ENCODE data around the gene LRRC23.
"Not testable (repeated sequence)": the region's sequence is repeated elsewhere in the genome, so short reads cannot be mapped to it uniquely, and the experiment has no call there.

LRRC23 gene

DNA sequence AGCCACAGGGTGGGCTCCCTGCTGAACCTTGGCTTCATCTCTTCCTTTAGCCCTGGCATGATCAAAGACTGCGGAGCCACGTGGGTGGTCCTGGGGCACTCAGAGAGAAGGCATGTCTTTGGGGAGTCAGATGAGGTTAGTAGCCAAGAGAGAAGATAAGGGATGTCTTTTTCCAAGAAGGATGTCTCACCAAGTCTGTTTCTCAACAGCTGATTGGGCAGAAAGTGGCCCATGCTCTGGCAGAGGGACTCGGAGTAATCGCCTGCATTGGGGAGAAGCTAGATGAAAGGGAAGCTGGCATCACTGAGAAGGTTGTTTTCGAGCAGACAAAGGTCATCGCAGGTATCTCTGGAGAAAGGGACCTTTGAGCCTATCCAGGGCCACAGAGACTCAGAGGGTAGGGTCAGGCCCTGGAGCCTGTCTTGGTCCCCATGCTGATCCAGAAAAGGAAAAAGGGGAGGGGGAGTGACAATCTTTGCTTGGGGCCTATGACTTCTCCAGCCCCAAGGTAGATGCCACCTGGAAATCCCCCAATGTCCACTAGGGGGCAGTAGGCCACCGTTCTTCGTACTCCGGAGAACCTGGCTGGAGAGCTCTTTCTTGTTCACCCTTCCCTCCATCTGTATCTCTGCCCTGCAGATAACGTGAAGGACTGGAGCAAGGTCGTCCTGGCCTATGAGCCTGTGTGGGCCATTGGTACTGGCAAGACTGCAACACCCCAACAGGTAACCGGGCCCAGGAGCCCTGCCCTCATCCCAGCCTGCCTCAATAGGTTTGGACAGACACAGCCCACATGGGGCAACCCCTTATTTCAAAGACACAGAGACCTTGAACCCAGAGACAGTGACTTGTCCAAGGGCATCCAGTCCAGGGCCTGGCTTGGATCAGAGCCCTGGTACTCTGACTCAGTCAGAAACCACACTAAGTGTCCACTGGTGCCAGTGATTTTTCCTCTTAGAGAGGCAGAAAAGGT, 35.3 kb upstream of the LRRC23 start:
- Mint-ChIP-seq H3K27me3 (no peaks in the 10 kb centered on the region), H3K4me1 (peaks cover 73% of the 10 kb centered on the region), H3K27ac (peak overlapping the region; percentile 4 to 70), H3K4me3 (peak overlapping the region; percentile 96), H3K9me3 (no peaks in the 10 kb centered on the region)
- ATAC-seq (no peak), DNase-seq (peak; percentile 82 to 84)

DNA sequence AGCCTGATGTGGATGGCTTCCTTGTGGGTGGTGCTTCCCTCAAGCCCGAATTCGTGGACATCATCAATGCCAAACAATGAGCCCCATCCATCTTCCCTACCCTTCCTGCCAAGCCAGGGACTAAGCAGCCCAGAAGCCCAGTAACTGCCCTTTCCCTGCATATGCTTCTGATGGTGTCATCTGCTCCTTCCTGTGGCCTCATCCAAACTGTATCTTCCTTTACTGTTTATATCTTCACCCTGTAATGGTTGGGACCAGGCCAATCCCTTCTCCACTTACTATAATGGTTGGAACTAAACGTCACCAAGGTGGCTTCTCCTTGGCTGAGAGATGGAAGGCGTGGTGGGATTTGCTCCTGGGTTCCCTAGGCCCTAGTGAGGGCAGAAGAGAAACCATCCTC, 34.3 kb upstream of the LRRC23 start:
- H3K27ac Mint-ChIP-seq, H3K27me3 Mint-ChIP-seq, DNase-seq, ATAC-seq, H3K9me3 Mint-ChIP-seq: not testable (repeated sequence)
- Mint-ChIP-seq H3K4me1 (peaks cover 79% of the 10 kb centered on the region), H3K4me3 (peak overlapping the region; percentile 31 to 39)

DNA sequence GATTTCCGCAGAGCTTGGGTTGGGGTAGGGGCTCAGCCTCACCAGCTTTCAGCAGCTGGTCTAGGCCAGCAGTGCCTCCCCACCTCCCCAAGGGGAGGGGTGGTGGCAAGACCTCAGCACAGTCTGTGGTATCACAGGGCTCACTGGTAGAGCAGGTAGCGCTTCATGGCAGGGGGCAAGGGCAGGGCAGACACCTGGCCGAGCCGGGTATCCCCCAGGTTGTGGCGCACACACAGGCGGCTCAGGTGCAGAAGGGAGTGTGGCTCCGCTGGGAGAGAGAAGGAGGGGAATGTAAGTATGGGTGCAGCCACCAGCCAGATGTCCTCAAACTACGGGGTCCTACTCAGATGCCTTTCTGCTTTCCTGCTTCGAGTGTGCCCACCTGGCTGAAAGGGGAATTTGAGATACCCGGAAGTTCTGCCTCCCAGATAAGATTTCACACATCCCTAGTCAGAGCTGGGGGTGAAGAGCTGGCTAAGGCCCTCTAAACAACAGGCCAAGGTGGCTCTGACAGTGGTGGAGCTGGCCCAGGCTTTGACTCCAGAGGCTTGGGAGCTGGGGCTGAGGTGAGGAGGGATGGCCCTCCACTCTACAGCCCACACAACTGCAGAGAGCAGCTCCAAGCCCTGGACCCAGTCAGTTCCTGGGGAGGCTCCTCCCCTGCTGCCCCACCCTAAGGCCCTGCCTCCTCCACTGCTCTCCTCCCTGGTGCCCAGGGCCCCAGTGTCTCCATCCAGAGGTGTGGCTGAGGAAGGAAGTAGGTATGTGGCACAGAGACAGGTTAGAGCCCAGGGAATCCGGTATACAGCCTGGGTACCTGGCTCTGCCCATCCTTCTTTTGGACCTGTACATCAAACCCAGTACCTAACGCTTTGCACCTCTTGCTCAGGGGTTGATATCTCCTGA, 33.3 kb upstream of the LRRC23 start:
- no peaks in the 10 kb centered on the region for H3K27me3 Mint-ChIP-seq
- peak overlapping the region; percentile 93 to 97 for H3K4me3 Mint-ChIP-seq
- DNase-seq (peak in 1 of 2 donors; percentile 41), ATAC-seq (no peak)
- H3K27ac Mint-ChIP-seq: peak overlapping the region; percentile 85 to 93
- peaks cover 77% of the 10 kb centered on the region for H3K4me1 Mint-ChIP-seq
- H3K9me3 Mint-ChIP-seq: no peaks in the 10 kb centered on the region

DNA sequence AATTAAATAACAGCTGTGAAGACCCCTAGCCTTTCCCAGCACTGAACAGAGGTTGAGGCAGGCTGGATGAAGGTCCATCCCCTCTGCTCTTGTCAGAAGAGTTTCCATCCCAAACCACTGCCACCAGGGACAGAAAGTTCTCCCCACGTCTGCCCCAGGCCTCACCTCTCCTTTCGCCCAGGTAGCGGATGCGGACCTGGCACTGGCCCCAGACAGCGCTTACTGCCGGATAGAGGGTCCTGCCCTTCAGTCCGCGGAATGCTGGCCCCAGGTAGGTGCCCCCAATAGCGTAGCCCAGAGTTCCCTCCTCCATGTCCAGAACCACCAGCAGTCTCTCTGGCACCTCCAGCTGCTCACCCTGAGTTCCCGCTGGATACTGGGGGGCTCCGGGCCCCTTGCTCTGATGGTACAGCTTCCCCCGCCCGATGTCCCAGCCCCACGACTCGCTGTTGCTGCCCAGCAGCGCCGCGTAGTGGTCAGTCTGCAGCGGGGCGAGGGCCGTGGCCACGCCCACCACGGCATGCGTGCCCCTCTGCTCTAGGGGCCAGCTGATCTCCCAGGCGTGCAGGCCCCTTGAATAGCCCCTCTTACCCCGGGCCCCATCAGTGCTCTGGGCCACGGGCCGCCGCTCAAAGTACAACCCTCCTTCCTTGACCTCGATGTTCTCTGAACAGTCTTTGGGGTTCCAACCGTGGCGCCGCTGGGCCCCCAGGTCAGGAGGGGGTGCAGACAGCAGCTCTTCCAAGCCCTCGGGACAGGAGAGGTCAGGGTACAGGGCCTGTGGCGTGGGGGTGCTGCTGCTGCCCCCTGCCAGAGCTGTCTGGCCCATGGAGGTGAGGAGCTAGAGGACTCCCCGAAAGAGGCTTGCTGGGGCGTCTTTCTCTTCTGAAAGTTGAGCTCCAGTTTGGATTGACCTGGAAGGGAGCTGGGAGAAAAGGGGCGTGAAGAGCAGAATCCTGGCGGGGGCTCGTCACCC, 32.3 kb upstream of the LRRC23 start:
- H3K27me3 Mint-ChIP-seq: no peaks in the 10 kb centered on the region
- H3K9me3 Mint-ChIP-seq: no peaks in the 10 kb centered on the region
- H3K4me3 Mint-ChIP-seq: peak overlapping the region; percentile 93 to 97
- ATAC-seq (peak; percentile 48), DNase-seq (peak; percentile 89 to 90)
- peaks cover 70% of the 10 kb centered on the region for H3K4me1 Mint-ChIP-seq
- peak overlapping the region; percentile 93 to 94 for H3K27ac Mint-ChIP-seq

DNA sequence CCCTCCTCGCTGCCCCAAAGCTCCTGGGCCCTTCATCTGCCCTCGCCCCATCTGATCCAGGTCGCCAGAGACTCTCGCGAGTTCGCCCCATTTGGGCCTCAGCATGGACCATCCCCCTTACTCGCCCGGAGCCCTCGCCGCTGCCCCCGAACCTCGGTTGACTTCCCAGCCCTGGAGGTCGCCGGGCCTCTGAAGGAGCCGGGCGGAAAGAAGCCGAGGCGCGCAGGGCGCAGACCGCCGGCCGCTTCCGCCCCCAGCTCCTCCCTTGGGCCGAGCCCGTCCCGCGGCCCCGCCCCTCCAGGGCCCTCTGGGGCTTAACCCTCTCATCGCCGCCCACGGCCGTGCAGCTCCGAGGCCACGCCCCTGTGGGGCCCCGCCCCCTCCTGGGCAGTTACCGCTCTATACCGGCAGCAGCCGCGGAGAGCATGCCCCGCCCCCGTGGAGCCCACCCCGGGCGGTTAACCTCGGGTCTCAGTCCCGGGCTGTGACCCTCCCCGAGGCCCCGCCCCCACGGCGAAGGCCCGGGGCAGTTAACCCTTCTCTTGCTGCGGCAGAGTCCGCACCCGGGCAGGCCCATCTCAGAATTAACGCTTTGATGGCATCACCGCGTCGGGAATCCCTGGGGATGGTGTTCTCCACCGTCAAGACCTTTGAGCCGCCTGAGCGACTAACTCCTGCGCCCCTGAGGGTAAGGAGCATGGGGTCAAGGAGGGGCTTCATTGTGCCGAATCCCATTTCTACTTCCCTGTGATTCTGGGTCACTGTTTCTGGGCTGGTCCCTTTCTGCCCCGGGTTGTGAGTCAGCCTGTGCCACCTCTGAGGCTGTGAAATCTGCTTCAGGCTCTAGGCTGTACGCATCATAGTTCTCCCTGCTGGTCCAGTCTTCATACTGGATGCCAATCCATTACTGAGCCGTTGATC, 31.3 kb upstream of the LRRC23 start, which contains the start of gene SPSB2:
Gene SPSB2, minus strand, starts transcription at position 210 of the 921 bp plus-strand sequence. CDS start 402 bp downstream, outside the sequence.
- H3K4me3 Mint-ChIP-seq: peak within 1 kb of the TSS; percentile 93 to 97
- peaks cover 68% of the 10 kb centered on the region for H3K4me1 Mint-ChIP-seq
- DNase-seq: peak; percentile 99

DNA sequence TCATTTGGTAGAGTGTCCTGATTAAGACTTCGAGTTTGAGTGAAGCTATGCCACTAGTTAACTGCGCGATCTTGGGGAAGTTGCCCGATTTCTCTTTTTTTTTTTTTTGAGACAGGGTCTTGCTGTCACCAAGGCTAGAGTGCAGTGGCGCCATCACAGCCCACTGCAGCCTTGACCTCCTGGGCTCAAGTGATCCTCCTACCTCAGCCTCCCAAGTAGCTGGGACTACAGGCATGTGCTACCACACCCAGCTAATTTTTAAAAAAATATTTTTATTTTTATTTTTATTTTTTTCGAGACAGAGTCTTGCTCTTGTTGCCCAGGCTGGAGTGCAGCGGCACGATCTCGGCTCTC, 30.6 kb upstream of the LRRC23 start:
- DNase-seq, ATAC-seq, H3K27me3 Mint-ChIP-seq, H3K9me3 Mint-ChIP-seq: not testable (repeated sequence)
- Mint-ChIP-seq H3K4me1 (peaks cover 62% of the 10 kb centered on the region), H3K27ac (peak overlapping the region; percentile 61 to 96), H3K4me3 (peak overlapping the region; percentile 93 to 97)

More for the DNA sequence above, 31.3 kb upstream of the LRRC23 start, which contains the start of gene SPSB2:
- Mint-ChIP-seq H3K9me3 (no peaks in the 10 kb centered on the region), H3K27ac (peak within 1 kb of the TSS; percentile 93 to 96), H3K27me3 (no peaks in the 10 kb centered on the region)
- ATAC-seq: peak; percentile 90

DNA sequence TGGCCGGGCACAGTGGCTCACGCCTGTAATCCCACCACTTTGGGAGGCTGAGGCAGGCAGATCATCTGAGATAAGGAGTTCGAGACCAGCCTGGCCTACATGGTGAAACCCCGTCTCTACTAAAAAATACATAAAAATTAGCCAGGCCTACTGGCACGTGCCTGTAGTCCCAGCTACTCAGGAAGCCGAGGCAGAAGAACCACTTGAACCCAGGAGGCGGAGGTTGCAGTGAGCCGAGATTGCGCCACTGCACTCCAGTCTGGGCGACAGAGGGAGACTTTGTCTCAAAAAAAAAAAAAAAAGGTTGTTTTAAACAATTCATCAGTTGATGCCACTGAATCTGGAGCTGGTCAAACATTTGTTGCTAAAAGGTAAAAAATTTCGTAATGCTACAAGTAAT, 24.8 kb upstream of the LRRC23 start:
- H3K9me3 Mint-ChIP-seq, H3K27me3 Mint-ChIP-seq, H3K27ac Mint-ChIP-seq, DNase-seq, H3K4me3 Mint-ChIP-seq, ATAC-seq, H3K4me1 Mint-ChIP-seq: not testable (repeated sequence)

DNA sequence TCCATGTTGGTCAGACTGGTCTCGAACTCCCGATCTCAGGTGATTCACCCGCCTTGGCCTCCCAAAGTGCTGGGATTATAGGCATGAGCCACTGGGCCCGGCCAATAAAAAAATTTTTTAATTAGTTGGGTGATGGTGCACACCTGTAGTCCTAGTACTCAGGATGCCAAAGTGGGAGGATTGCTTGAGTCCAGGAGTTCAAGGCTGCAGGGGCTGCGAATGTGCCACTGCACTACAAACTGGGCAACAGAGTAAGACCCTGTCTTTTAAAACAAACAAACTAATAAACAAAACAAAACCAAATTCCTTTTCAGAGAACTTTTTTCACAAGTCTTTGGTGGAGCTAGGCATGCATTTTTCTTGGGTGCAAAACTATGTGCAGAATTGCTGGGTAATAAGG, 21.4 kb upstream of the LRRC23 start:
- no peak overlapping the region for H3K4me3 Mint-ChIP-seq

DNA sequence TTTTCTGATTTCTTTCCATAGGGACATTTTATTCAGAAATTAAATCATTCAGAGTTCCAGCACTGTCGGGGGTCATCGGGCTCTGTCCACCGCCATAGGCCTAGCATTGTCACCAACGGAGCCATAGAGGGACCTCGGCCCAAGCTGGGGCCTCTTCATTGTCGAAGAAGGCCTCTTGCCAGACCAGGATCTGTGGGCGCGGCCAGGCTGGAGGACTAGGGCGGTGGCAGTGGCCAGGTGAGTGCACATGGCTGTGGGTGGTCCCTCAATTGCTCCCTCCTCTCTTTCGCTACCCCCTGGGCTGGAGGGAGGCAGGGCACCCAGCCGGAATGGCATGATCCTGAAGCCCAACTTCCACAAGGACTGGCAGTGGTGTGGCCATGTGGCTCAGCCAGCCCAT, 20.9 kb upstream of the LRRC23 start:
- no peaks in the 10 kb centered on the region for H3K4me1 Mint-ChIP-seq
- H3K27me3 Mint-ChIP-seq: no peaks in the 10 kb centered on the region
- H3K27ac Mint-ChIP-seq: no peak overlapping the region
- no peaks in the 10 kb centered on the region for H3K9me3 Mint-ChIP-seq
- DNase-seq (no peak), ATAC-seq (no peak)
- no peak overlapping the region for H3K4me3 Mint-ChIP-seq

More for the DNA sequence above, 21.4 kb upstream of the LRRC23 start:
- no peak for ATAC-seq
- no peak for DNase-seq
- Mint-ChIP-seq H3K4me1 (no peaks in the 10 kb centered on the region), H3K27me3 (no peaks in the 10 kb centered on the region), H3K9me3 (no peaks in the 10 kb centered on the region), H3K27ac (no peak overlapping the region)

DNA sequence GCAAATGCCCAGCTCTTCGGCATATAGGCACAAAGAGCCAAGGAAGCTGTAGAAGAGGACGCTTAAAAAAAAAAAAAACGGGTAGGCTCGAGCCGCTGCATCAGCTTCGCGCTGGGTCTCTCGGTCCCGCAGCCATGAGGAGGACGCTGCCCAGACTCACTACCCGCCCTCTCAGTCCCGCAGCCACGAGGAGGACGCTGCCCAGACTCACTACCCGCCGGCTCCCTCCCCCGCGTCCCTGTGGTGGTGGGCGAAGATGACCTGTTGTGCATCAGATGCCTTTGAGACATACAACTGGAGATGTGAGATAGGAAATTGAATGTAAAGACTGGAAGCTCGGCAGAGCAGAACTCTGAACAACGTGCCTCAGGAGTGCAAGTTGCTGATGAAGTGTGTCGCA, 20.1 kb upstream of the LRRC23 start:
- DNase-seq: no peak

DNA sequence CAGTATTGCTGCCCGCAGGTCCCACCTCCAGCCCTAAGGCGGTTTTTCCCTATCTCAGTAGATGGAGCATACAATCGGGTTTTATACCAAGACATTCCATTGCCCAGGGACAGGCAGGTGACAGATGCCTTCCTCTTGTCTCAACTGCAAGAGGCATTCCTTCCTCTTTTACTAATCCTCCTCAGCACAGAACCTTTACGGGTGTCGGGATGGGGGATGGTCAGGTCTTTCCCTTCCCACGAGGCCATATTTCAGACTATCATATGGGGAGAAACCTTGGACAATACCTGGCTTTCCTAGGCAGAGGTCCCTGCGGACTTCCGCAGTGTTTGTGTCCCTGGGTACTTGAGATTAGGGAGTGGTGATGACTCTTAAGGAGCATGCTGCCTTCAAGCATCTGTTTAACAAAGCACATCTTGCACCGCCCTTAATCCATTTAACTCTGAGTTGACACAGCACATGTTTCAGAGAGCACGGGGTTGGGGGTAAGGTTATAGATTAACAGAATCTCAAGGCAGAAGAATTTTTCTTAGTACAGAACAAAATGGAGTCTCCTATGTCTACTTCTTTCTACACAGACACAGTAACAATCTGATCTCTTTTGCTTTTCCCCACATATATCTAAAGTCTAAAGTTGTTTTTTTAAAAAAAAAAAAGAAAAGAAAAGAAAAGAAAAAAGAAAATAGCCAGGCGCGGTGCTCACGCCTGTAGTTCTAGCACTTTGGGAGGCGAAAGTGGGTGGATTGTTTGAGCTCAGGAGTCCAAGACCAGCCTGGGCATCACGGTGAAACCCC, 18.2 kb upstream of the LRRC23 start:
- not testable (repeated sequence) for H3K27ac Mint-ChIP-seq, DNase-seq, H3K27me3 Mint-ChIP-seq, H3K9me3 Mint-ChIP-seq, H3K4me3 Mint-ChIP-seq, ATAC-seq
- H3K4me1 Mint-ChIP-seq: peaks cover 16% of the 10 kb centered on the region

More for the DNA sequence above, 20.1 kb upstream of the LRRC23 start:
- Mint-ChIP-seq H3K27me3 (no peaks in the 10 kb centered on the region), H3K4me3 (no peak overlapping the region), H3K27ac (no peak overlapping the region), H3K9me3 (no peaks in the 10 kb centered on the region), H3K4me1 (no peaks in the 10 kb centered on the region)
- no peak for ATAC-seq

DNA sequence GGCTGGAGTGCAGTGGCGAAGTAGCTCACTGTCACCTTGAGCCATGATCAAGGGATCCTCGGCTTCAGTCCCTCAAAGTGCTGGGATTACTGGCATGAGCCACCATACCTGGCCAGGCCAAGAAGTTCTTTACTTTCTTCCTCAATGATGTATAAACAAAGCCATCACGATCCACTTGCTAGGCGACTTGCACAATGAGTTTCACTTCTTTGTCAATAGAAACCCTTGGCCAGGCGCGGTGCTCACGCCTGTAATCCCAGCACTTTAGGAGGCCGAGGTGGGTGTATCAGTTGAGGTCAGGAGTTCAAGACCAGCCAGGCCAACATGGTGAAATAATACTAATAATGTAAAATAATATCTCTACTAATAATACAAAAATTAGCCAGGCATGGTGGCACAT, 17.2 kb upstream of the LRRC23 start:
- Mint-ChIP-seq H3K27ac (no peak overlapping the region), H3K4me1 (peaks cover 26% of the 10 kb centered on the region), H3K4me3 (no peak overlapping the region), H3K9me3 (no peaks in the 10 kb centered on the region), H3K27me3 (no peaks in the 10 kb centered on the region)
- no peak for ATAC-seq
- no peak for DNase-seq

DNA sequence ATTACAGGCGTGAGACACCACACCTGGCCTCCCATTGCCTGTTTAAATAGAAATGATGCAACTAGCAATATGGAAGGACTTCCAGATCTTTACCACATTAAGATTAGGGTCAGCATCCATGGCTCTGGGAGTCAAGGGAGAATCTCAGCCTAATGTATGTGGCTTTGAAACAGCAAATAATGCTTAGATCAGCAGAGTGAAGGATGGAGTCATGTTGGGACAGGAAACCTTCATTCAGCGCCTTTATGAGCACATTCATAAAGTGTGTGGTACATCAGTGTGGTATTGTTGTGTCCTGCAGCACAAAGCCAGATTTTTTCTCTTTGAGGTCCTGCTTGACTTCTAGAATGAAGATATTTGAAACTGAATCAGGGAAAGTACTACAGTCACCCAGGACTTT, 16.3 kb upstream of the LRRC23 start:
- H3K9me3 Mint-ChIP-seq: no peaks in the 10 kb centered on the region
- no peak for ATAC-seq
- H3K27me3 Mint-ChIP-seq: no peaks in the 10 kb centered on the region
- no peak overlapping the region for H3K4me3 Mint-ChIP-seq
- peaks cover 30% of the 10 kb centered on the region for H3K4me1 Mint-ChIP-seq
- peak overlapping the region in 1 of 2 donors; percentile 27 for H3K27ac Mint-ChIP-seq
- no peak for DNase-seq

Measured in stimulated activated naive CD8-positive, alpha-beta T cell treated with anti-CD3 and anti-CD28 coated beads, Interleukin-15, amount 100 ng/mL, for 72 hours (primary cell).